ENCODE results near the gene ADGRD1. TPM values are rescaled to one million over a fixed set of nuclear protein-coding genes. Genes with fewer than 3 reads are reported as not detected.

The ADGRD1 gene
- total RNA-seq, 1 experiment from 2014 or later, result 0.77 TPM

DNA sequence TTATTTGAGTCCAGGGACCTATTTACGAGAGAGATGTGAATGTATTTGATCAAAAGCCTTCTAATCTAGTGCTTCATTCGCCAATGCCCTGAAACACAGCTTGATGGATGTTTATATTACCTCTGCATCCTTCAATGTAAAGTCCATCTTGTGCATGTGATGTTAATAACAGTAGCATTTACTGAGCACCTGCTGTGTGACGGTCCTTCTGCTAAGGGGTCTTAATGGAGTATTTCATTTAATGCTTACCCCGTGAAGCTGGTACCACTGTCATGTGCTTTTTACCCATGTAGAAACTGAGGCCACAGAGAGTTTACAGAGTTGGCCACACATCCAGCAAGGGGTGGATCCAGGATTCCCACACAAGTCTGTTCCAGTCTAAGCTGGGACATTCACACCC is 237.3 kb downstream of the ADGRD1 start (continued):
- TF ChIP-seq USF1 (CRISPR knock-in tag; IDR thresholded peaks at IDR 0.05) (no peak), MXD4 (CRISPR knock-in tag; IDR thresholded peaks at IDR 0.05; ENCODE audit: borderline replicate concordance) (no peak), KAT7 (CRISPR knock-in tag; IDR thresholded peaks at IDR 0.05; ENCODE audit: borderline replicate concordance) (no peak)
- TF ChIP-seq, protein P1, sequence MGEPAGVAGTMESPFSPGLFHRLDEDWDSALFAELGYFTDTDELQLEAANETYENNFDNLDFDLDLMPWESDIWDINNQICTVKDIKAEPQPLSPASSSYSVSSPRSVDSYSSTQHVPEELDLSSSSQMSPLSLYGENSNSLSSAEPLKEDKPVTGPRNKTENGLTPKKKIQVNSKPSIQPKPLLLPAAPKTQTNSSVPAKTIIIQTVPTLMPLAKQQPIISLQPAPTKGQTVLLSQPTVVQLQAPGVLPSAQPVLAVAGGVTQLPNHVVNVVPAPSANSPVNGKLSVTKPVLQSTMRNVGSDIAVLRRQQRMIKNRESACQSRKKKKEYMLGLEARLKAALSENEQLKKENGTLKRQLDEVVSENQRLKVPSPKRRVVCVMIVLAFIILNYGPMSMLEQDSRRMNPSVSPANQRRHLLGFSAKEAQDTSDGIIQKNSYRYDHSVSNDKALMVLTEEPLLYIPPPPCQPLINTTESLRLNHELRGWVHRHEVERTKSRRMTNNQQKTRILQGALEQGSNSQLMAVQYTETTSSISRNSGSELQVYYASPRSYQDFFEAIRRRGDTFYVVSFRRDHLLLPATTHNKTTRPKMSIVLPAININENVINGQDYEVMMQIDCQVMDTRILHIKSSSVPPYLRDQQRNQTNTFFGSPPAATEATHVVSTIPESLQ (CRISPR knock-in tag; IDR thresholded peaks at IDR 0.05), result no peak

Other genes starting within 250 kb of the ADGRD1 start
- 1.3 to 2.6 TPM (median 1.5 TPM) in 3 replicates for gene RIMBP2, start 237.6 kb upstream of the ADGRD1 start, total RNA-seq (2021)
- gene STX2, start 114.7 kb upstream of the ADGRD1 start, total RNA-seq (2021), result 21.1 to 23.2 TPM (median 22.7 TPM) in 3 replicates
- 1,744 to 1,783 TPM (median 1,745 TPM) in 3 replicates for gene RAN, start 81.8 kb upstream of the ADGRD1 start, total RNA-seq (2021)

All from WTC11 (cell line).